H9 (cell line): ENCODE results near the gene DPCD. TPM values are rescaled to one million over a fixed set of nuclear protein-coding genes. Genes with fewer than 3 reads are reported as not detected.

Source experiments
- DNase-seq: peaks from one replicate; pipeline ENCODE4 v3.0.0-alpha.2; 2017
- H2AFZ ChIP-seq: one replicate; pipeline ENCODE4 v1.6.1; 2013; ENCODE audit warnings: mild to moderate bottlenecking, low read length, control low read depth, moderate library complexity
- H2AK5ac ChIP-seq: 2 replicates; pipeline ENCODE4 v1.6.1; 2013; ENCODE audit warnings: low read length, control low read depth, mixed read lengths; ENCODE audit not compliant: insufficient read length
- H2BK120ac ChIP-seq: one replicate; pipeline ENCODE4 v1.6.1; 2013; ENCODE audit warnings: low read depth, mild to moderate bottlenecking, low read length, control low read depth, inconsistent platforms; ENCODE audit not compliant: poor library complexity, severe bottlenecking
- H2BK12ac ChIP-seq: 2 replicates; pipeline ENCODE4 v1.6.1; 2013; ENCODE audit warnings: low read length, control low read depth, mixed read lengths, low read depth; ENCODE audit not compliant: insufficient read length
- H2BK15ac ChIP-seq: 2 replicates; pipeline ENCODE4 v1.6.1; 2013; ENCODE audit warnings: low read depth, low read length, control low read depth
- H2BK20ac ChIP-seq: one replicate; pipeline ENCODE4 v1.6.1; 2013; ENCODE audit warnings: low read depth, mild to moderate bottlenecking, low read length, control low read depth, inconsistent platforms; ENCODE audit not compliant: poor library complexity, severe bottlenecking
- H2BK5ac ChIP-seq: 2 replicates; pipeline ENCODE4 v1.6.1; 2013; ENCODE audit warnings: low read length, control low read depth, mixed read lengths; ENCODE audit not compliant: insufficient read length
- H3K14ac ChIP-seq: 2 replicates; pipeline ENCODE4 v1.6.1; 2013; ENCODE audit warnings: low read length, control low read depth; ENCODE audit not compliant: insufficient read depth
- H3K18ac ChIP-seq: 2 replicates; pipeline ENCODE4 v1.6.1; 2013; ENCODE audit warnings: low read depth, mild to moderate bottlenecking, mixed read lengths, low read length, control low read depth; ENCODE audit not compliant: insufficient read length
- H3K23ac ChIP-seq: 2 replicates; pipeline ENCODE4 v1.6.1; 2013; ENCODE audit warnings: low read length, control low read depth, mixed read lengths, low read depth; ENCODE audit not compliant: insufficient read length
- H3K23me2 ChIP-seq: 2 replicates; pipeline ENCODE4 v1.6.1; 2013; ENCODE audit warnings: low read depth, mild to moderate bottlenecking, mixed read lengths, low read length, control low read depth; ENCODE audit not compliant: insufficient read length, poor library complexity, severe bottlenecking
- H3K27ac ChIP-seq: 2 replicates; pipeline ENCODE4 v1.5.1; 2013; ENCODE audit warnings: low read length, control low read depth, mixed read lengths, low read depth; ENCODE audit not compliant: insufficient read length
- H3K27me3 ChIP-seq: 2 replicates; pipeline ENCODE4 v1.6.1; 2013; ENCODE audit warnings: low read length, control low read depth, inconsistent platforms; ENCODE audit not compliant: insufficient read depth
- H3K4ac ChIP-seq: 2 replicates; pipeline ENCODE4 v1.6.1; 2013; ENCODE audit warnings: low read depth, mild to moderate bottlenecking, control low read depth, inconsistent platforms, low read length, moderate library complexity
- H3K4me1 ChIP-seq: 2 replicates; pipeline ENCODE4 v1.6.1; 2013; ENCODE audit warnings: low read length, control low read depth, inconsistent platforms; ENCODE audit not compliant: insufficient read depth
- H3K4me2 ChIP-seq: 2 replicates; pipeline ENCODE4 v1.6.1; 2013; ENCODE audit warnings: low read length, control low read depth, mixed read lengths; ENCODE audit not compliant: insufficient read length, insufficient read depth
- H3K56ac ChIP-seq: 2 replicates; pipeline ENCODE4 v1.6.1; 2013; ENCODE audit warnings: low read depth, mild to moderate bottlenecking, mixed read lengths, low read length, control low read depth; ENCODE audit not compliant: insufficient read length
- H3K79me1 ChIP-seq: 2 replicates; pipeline ENCODE4 v1.6.1; 2013; ENCODE audit warnings: low read depth, mild to moderate bottlenecking, moderate library complexity, low read length, control low read depth, inconsistent platforms; ENCODE audit not compliant: insufficient read depth, poor library complexity, severe bottlenecking
- H3K79me2 ChIP-seq: 2 replicates; pipeline ENCODE4 v1.6.1; 2013; ENCODE audit warnings: low read length, control low read depth, inconsistent platforms; ENCODE audit not compliant: insufficient read depth
- H3K9ac ChIP-seq: 2 replicates; pipeline ENCODE4 v1.6.1; 2013; ENCODE audit warnings: low read length, control low read depth, mixed read lengths; ENCODE audit not compliant: insufficient read length; ENCODE audit errors: extremely low read depth
- H3K9me3 ChIP-seq: one replicate; pipeline ENCODE4 v1.6.1; 2013; ENCODE audit warnings: low read depth, low read length, inconsistent platforms; ENCODE audit not compliant: control insufficient read depth
- H3T11ph ChIP-seq: one replicate; pipeline ENCODE4 v1.6.1; 2013; ENCODE audit warnings: mild to moderate bottlenecking, low read length, control low read depth, inconsistent platforms
- H4K20me1 ChIP-seq: one replicate; pipeline ENCODE4 v1.6.1; 2013; ENCODE audit not compliant: control insufficient read depth, insufficient read length, insufficient read depth
- H4K5ac ChIP-seq: 2 replicates; pipeline ENCODE4 v1.6.1; 2013; ENCODE audit warnings: low read depth, mild to moderate bottlenecking, mixed read lengths, low read length, control low read depth; ENCODE audit not compliant: insufficient read length
- H4K8ac ChIP-seq: replicated peaks from 2 replicates; pipeline ENCODE4 v1.6.1; 2013; ENCODE audit warnings: low read length, control low read depth, mixed read lengths, low read depth; ENCODE audit not compliant: insufficient read length
- H4K91ac ChIP-seq: 2 replicates; pipeline ENCODE4 v1.6.1; 2013; ENCODE audit warnings: low read depth, mild to moderate bottlenecking, moderate library complexity, mixed read lengths, low read length, control low read depth; ENCODE audit not compliant: insufficient read length
- H3K27ac Mint-ChIP-seq, 3 experiments: 2 replicates in 2 of 3; 3 replicates in 1 of 3; pipeline ENCODE4 v1.8.0; 2020 to 2021; ENCODE audit warnings: mixed read lengths in 3 of 3, mild to moderate bottlenecking in 1 of 3, moderate library complexity in 1 of 3
- H3K27me3 Mint-ChIP-seq: 2 replicates; pipeline ENCODE4 v1.8.0; 2021; ENCODE audit warnings: low read depth, mild to moderate bottlenecking, moderate library complexity, mixed read lengths
- H3K36me3 Mint-ChIP-seq, 3 experiments: 2 replicates in 2 of 3; 3 replicates in 1 of 3; pipeline ENCODE4 v1.8.0; 2020 to 2021; ENCODE audit warnings: low read depth in 3 of 3, mixed read lengths in 3 of 3; ENCODE audit not compliant: insufficient read depth in 1 of 3
- H3K4me1 Mint-ChIP-seq, 2 experiments: 2 replicates each; pipeline ENCODE4 v1.8.0; 2020; ENCODE audit warnings: mixed read lengths in 2 of 2
- H3K4me3 Mint-ChIP-seq, 2 experiments: 2 replicates in 1 of 2; 3 replicates in 1 of 2; pipeline ENCODE4 v1.8.0; 2020 to 2021; ENCODE audit warnings: mild to moderate bottlenecking in 2 of 2, mixed read lengths in 2 of 2, moderate library complexity in 1 of 2
- H3K9me3 Mint-ChIP-seq, 2 experiments: 2 replicates in 1 of 2; 3 replicates in 1 of 2; pipeline ENCODE4 v1.8.0; 2020; ENCODE audit warnings: mild to moderate bottlenecking in 2 of 2, mixed read lengths in 2 of 2, moderate library complexity in 1 of 2
- CTCF ChIP-seq: fragments of 200-600 bp; sonication (generic); conservative IDR thresholded peaks from 3 replicates; pipeline ENCODE4 v1.8.0; 2021; ENCODE audit warnings: antibody characterized with exemption, mild to moderate bottlenecking
- WGBS: extraction: QIAGEN DNeasy Blood & Tissue Kit; methylation state at CpG from one replicate; pipeline ENCODE4 v1.1.7; 2013; ENCODE audit warnings: missing lambda C conversion rate, low lambda C conversion rate, mixed read lengths; ENCODE audit not compliant: insufficient read length; ENCODE audit errors: extremely low coverage; 5-methylcytosine and 5-hydroxymethylcytosine counted together
- total RNA-seq: library from RNA; stranded (reverse); gene quantifications from 2 replicates; pipeline ENCODE4 v1.2.1, GENCODE V29; 2021

Gene DPCD
- total RNA-seq, 1 experiment from 2014 or later = 21.8 TPM

GRCh38 chr10:101629837-101630632 lies 41.9 kb downstream of the DPCD start:
- peak overlapping the region in 1 of 3 experiments; percentile 63; a peak in 2 of 7 replicates for H3K27ac Mint-ChIP-seq
- no peaks in the 10 kb centered on the region for H4K20me1 ChIP-seq

More at GRCh38 chr10:101629837-101630632, 41.9 kb downstream of the DPCD start:
- Histone ChIP-seq H4K5ac (no peak overlapping the region), H3K18ac (no peak overlapping the region), H3K79me1 (no peaks in the 10 kb centered on the region), H2AK5ac (no peak overlapping the region), H4K8ac (no peak overlapping the region), H2BK120ac (no peak overlapping the region), H2AFZ (no peak overlapping the region), H3K27me3 (no peaks in the 10 kb centered on the region), H3K9ac (no peak overlapping the region), H3K9me3 (no peaks in the 10 kb centered on the region), H3K27ac (no peak overlapping the region), H3K4me1 (no peaks in the 10 kb centered on the region), H3K56ac (no peak overlapping the region), H3K14ac (no peak overlapping the region), H3K23me2 (no peaks in the 10 kb centered on the region), H2BK15ac (no peak overlapping the region), H3K4me2 (no peak overlapping the region), H3T11ph (no peak overlapping the region), H4K91ac (no peak overlapping the region), H3K79me2 (no peaks in the 10 kb centered on the region), H2BK5ac (no peak overlapping the region), H3K23ac (no peak overlapping the region), H2BK20ac (no peak overlapping the region), H2BK12ac (no peak overlapping the region), H3K4ac (no peak overlapping the region)
- H3K4me3 Mint-ChIP-seq = no peak overlapping the region; a peak in 1 of 5 replicates
- H3K4me1 Mint-ChIP-seq = peaks cover 0 to 12% of the 10 kb centered on the region in 2 experiments; a peak in 2 of 4 replicates
- WGBS = no CpG with 5 or more reads among the region's 13 CpGs
- 0 out of 5 replicates have a peak, but pooled peaks cover 0 to 2% of the 10 kb centered on the region in 2 experiments for H3K9me3 Mint-ChIP-seq
- TF ChIP-seq CTCF = no peak
- H3K27me3 Mint-ChIP-seq = no peaks in the 10 kb centered on the region
- H3K36me3 Mint-ChIP-seq = peaks cover 3 to 5% (median 4%) of the 10 kb centered on the region in 3 experiments; a peak in 6 of 7 replicates
- no peak for DNase-seq
